SK-N-SH (cell line): ENCODE data around the gene UPK1A. TPM values are rescaled to one million over a fixed set of nuclear protein-coding genes. Genes with fewer than 3 reads are reported as not detected.

Experiments
- CTCF ChIA-PET: fragments of 300-600, 350-600 bp; formaldehyde crosslinking; extraction: SDS; loops from one replicate; lab custom pipeline; 2021; lab: Yijun Ruan, JAX
- POLR2A ChIA-PET: fragments of 350-600 bp; sonication (Branson Sonifier 250); formaldehyde crosslinking; extraction: SDS; loops from one replicate; lab custom pipeline; 2020; ENCODE audit warnings: antibody characterized with exemption, inconsistent platforms; lab: Yijun Ruan, JAX
- DNase-seq: peaks from one replicate; pipeline ENCODE4 v3.0.0; 2012
- H2AFZ ChIP-seq: fragments of 200-600 bp; sonication (generic); 2 replicates; pipeline ENCODE4 v1.8.1; 2016; ENCODE audit warnings: antibody characterized with exemption, mild to moderate bottlenecking, low read depth
- H3F3A ChIP-seq: fragments of 200-600 bp; sonication (generic); replicated peaks from 2 replicates; pipeline ENCODE3; 2016; ENCODE audit warnings: antibody characterized with exemption, mild to moderate bottlenecking; ENCODE audit not compliant: insufficient read depth
- H3K27ac ChIP-seq, 2 experiments: fragments of 200-500 bp in 1 of 2; fragments of 200-600 bp in 1 of 2; sonication (Bioruptor generic) in 1 of 2; sonication (generic), shearing (Covaris generic) in 1 of 2; 2 replicates each; pipeline versions ENCODE4 v1.5.1 to v1.6.1; 2014 to 2016; ENCODE audit warnings: low read depth in 2 of 2, inconsistent platforms in 1 of 2, low read length in 1 of 2, mild to moderate bottlenecking in 1 of 2, mixed read lengths in 1 of 2
- H3K27me3 ChIP-seq: fragments of 200-600 bp; sonication (generic), shearing (Covaris generic); 2 replicates; pipeline ENCODE4 v1.6.1; 2016; ENCODE audit warnings: mixed run types; ENCODE audit not compliant: insufficient read depth
- H3K36me3 ChIP-seq, 2 experiments: fragments of 200-500 bp in 1 of 2; fragments of 200-600 bp in 1 of 2; sonication (Bioruptor generic) in 1 of 2; sonication (generic) in 1 of 2; replicated peaks in 1 of 2; 2 replicates each; pipeline versions ENCODE3 to v1.5.1; 2014 to 2016; ENCODE audit warnings: low read length in 1 of 2, mild to moderate bottlenecking in 1 of 2; ENCODE audit not compliant: insufficient read depth in 2 of 2, control insufficient read depth in 1 of 2
- H3K4me1 ChIP-seq, 2 experiments: fragments of 200-500 bp in 1 of 2; fragments of 200-600 bp in 1 of 2; sonication (Bioruptor generic) in 1 of 2; sonication (generic), shearing (Covaris generic) in 1 of 2; 2 replicates each; pipeline versions ENCODE4 v1.5.1 to v1.6.1; 2014 to 2016; ENCODE audit warnings: low read depth in 1 of 2, low read length in 1 of 2, mixed run types in 1 of 2; ENCODE audit not compliant: insufficient read depth in 2 of 2, control insufficient read depth in 1 of 2
- H3K4me2 ChIP-seq: fragments of 200-600 bp; sonication (generic), shearing (Covaris generic); 2 replicates; pipeline ENCODE4 v1.6.1; 2017; ENCODE audit warnings: mixed run types
- H3K4me3 ChIP-seq, 2 experiments: fragments of 200-500 bp in 1 of 2; fragments of 200-600 bp in 1 of 2; sonication (Bioruptor generic) in 1 of 2; sonication (generic), shearing (Covaris generic) in 1 of 2; 2 replicates each; pipeline versions ENCODE4 v1.5.1 to v1.8.1; 2014 to 2016; ENCODE audit warnings: low read depth in 2 of 2, inconsistent platforms in 1 of 2, low read length in 1 of 2, mild to moderate bottlenecking in 1 of 2, mixed read lengths in 1 of 2, moderate library complexity in 1 of 2
- H3K79me2 ChIP-seq: fragments of 200-600 bp; sonication (generic); 2 replicates; pipeline ENCODE4 v1.8.1; 2017; ENCODE audit warnings: mild to moderate bottlenecking; ENCODE audit not compliant: insufficient read depth
- H3K9ac ChIP-seq: fragments of 200-600 bp; sonication (generic); 2 replicates; pipeline ENCODE4 v1.6.1; 2017; ENCODE audit warnings: mixed run types
- H3K9me2 ChIP-seq: fragments of 200-600 bp; sonication (generic); 2 replicates; pipeline ENCODE4 v1.6.1; 2017; ENCODE audit warnings: mixed run types
- H3K9me3 ChIP-seq: fragments of 200-600 bp; sonication (generic); 2 replicates; pipeline ENCODE4 v1.6.1; 2017; ENCODE audit warnings: mixed run types, mild to moderate bottlenecking, moderate library complexity
- H4K20me1 ChIP-seq: fragments of 200-600 bp; sonication (generic); 2 replicates; pipeline ENCODE4 v1.6.1; 2017; ENCODE audit warnings: mild to moderate bottlenecking, mixed run types; ENCODE audit not compliant: insufficient read depth
- CTCF ChIP-seq: fragments of 200-600 bp; sonication (generic); IDR thresholded peaks from 2 replicates; pipeline ENCODE4 v1.6.1; 2017; ENCODE audit warnings: antibody characterized with exemption, mild to moderate bottlenecking, moderate library complexity
- ELF1 ChIP-seq: IDR thresholded peaks from 2 replicates; pipeline ENCODE4 v1.4.0; 2012
- EZH2phosphoT487 ChIP-seq: fragments of 200-600 bp; sonication (generic); IDR thresholded peaks from 2 replicates; pipeline ENCODE4 v1.6.1; 2017; ENCODE audit warnings: low read depth, mixed run types, mild to moderate bottlenecking, antibody characterized with exemption, moderate library complexity, borderline replicate concordance
- IRF3 ChIP-seq: fragments of 150-350 bp; IDR thresholded peaks from 2 replicates; pipeline ENCODE4 v1.6.1; 2016; ENCODE audit warnings: mild to moderate bottlenecking, low read depth, low read length
- JUND ChIP-seq: IDR thresholded peaks from 2 replicates; pipeline ENCODE4 v1.4.0; 2012
- MAX ChIP-seq: IDR thresholded peaks from 2 replicates; pipeline ENCODE4 v1.4.0; 2012; ENCODE audit warnings: low read depth
- MXI1 ChIP-seq: IDR thresholded peaks from 2 replicates; pipeline ENCODE4 v1.6.1; 2012; ENCODE audit warnings: mild to moderate bottlenecking, low read depth, low read length, improper control_type of control experiment
- POLR2AphosphoS5 ChIP-seq: IDR thresholded peaks from 2 replicates; pipeline ENCODE4 v1.6.1; 2012; ENCODE audit warnings: low read depth, low read length
- RFX5 ChIP-seq: IDR thresholded peaks from 2 replicates; pipeline ENCODE4 v1.6.1; 2012; ENCODE audit warnings: mild to moderate bottlenecking, improper control_type of control experiment, low read length
- ZBTB33 ChIP-seq: IDR thresholded peaks from 2 replicates; pipeline ENCODE4 v1.4.0; 2012; ENCODE audit warnings: low read depth, borderline replicate concordance
- WGBS: methylation state at CpG from one replicate; pipeline ENCODE4 v1.1.6; 2017; ENCODE audit warnings: low lambda C conversion rate; 5-methylcytosine and 5-hydroxymethylcytosine counted together
- polyA plus RNA-seq, 3 experiments: library from polyadenylated mRNA; depleted of rRNA; stranded (reverse); fragments of >200 nt; gene quantifications; 2 replicates each; pipeline ENCODE4 v1.2.3, GENCODE V29; 2012

The UPK1A gene
- polyA plus RNA-seq, 1 of the 3 experiments (the other 2 are of a cell fraction) = 0.16 TPM

GRCh38 chr19:35620001-35620400, 46.3 kb upstream of the UPK1A start:
- no peaks in the 10 kb centered on the region for H3K9me3 ChIP-seq

More at GRCh38 chr19:35620001-35620400, 46.3 kb upstream of the UPK1A start:
- H3K9me2 ChIP-seq = no peaks in the 10 kb centered on the region
- no peaks in the 10 kb centered on the region for H3K27me3 ChIP-seq
- H3F3A ChIP-seq = peaks cover 4% of the 10 kb centered on the region
- H3K27ac ChIP-seq = no peak overlapping the region
- no peak overlapping the region for H3K4me3 ChIP-seq
- 89% methylated on average over 14 of the region's 17 CpGs for WGBS
- ChIA-PET CTCF (no interaction called here), POLR2A (no interaction called here)
- H4K20me1 ChIP-seq = no peaks in the 10 kb centered on the region
- no peaks in the 10 kb centered on the region for H3K4me1 ChIP-seq
- no peaks in the 10 kb centered on the region for H3K79me2 ChIP-seq
- no peak overlapping the region for H2AFZ ChIP-seq
- no peak for TF ChIP-seq IRF3
- no peak for TF ChIP-seq EZH2phosphoT487
- no peak for TF ChIP-seq RFX5
- TF ChIP-seq POLR2AphosphoS5 = no peak
- no peak for TF ChIP-seq ELF1
- TF ChIP-seq ZBTB33 = no peak
- no peak for TF ChIP-seq JUND
- TF ChIP-seq MXI1 = no peak
- no peak for TF ChIP-seq CTCF
- no peak for TF ChIP-seq MAX
- no peak overlapping the region for H3K9ac ChIP-seq
- peak; percentile 9 for DNase-seq
- peaks cover 0 to 5% of the 10 kb centered on the region in 2 experiments for H3K36me3 ChIP-seq
- no peak overlapping the region for H3K4me2 ChIP-seq
